KOPT-K1 (cell line): Measurements from ENCODE around the gene DIP2B.

Experiments used
- H3K27ac ChIP-seq: fragments of 200-600 bp; sonication (generic); 2 replicates; pipeline ENCODE4 v1.5.1; 2016; ENCODE audit warnings: antibody characterized with exemption, mild to moderate bottlenecking, low read depth, low read length; ENCODE audit not compliant: poor library complexity, severe bottlenecking
- H3K36me3 ChIP-seq: fragments of 200-600 bp; sonication (generic); 2 replicates; pipeline ENCODE4 v1.5.1; 2017; ENCODE audit warnings: antibody characterized with exemption, mild to moderate bottlenecking, low read length, moderate library complexity; ENCODE audit not compliant: insufficient read depth
- H3K9me3 ChIP-seq: fragments of 200-600 bp; sonication (generic); 2 replicates; pipeline ENCODE4 v1.5.1; 2017; ENCODE audit warnings: antibody characterized with exemption, low read length, mild to moderate bottlenecking; ENCODE audit not compliant: insufficient read depth, poor library complexity, severe bottlenecking

The DIP2B gene

DNA sequence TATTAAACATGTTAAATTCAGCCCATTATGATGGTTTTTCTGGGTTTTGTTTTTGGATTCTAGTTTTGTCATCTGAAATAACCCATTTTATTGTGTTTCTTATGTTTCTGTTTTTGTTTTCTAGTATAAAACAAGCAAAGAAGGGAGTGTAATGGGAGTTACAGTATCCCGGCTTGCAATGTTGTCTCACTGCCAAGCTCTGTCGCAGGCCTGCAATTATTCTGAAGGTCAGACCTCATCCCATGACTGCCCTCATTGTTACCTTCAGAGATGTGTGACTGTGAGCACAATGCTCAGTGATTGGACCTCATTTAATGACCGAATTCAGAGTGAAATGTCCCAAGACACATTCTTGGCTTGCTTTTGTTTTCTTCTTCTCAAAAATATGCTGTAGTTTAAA is 186.1 kb downstream of the DIP2B start:
- Histone ChIP-seq H3K9me3 (no peaks in the 10 kb centered on the region), H3K27ac (no peak overlapping the region), H3K36me3 (peaks cover 90% of the 10 kb centered on the region)

DNA sequence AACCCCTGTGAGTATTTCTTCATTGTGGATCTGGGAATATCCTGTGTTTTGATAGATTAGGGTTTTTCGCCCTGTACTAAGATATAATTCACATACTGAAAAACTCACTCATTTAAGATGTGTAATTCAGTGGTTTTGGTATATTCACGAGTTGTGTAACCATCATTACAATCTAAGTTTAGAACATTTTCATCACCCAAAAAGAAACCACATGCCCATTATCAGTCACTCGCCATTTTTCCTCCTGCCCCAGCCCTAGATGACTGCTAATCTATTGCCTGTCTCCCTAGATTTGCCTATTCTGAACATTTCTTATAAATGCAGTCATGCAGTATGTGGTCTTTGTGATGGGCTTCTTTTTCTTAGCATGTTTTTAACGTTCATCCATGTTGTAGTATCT is 191.2 kb downstream of the DIP2B start:
- Histone ChIP-seq H3K27ac (no peak overlapping the region), H3K36me3 (peaks cover 96% of the 10 kb centered on the region), H3K9me3 (no peaks in the 10 kb centered on the region)

DNA sequence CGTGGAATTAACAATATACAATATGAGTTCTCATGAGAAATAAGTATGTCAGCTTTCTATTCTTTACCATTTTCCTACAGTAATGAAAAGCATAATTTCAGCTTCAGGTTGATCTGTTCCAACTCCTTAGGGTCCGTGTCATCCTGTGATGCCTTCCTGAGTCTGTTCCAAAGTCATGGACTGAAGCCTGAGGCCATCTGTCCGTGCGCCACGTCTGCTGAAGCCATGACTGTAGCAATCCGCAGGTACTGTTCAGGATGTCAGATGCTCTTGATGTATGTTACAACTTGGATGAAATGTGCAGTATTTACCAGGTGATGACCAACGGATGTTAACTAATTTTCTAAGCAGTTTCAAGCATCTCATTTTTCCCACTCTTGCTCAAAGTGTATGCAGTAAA is 192.1 kb downstream of the DIP2B start:
- H3K36me3 ChIP-seq: peaks cover 95% of the 10 kb centered on the region
- no peaks in the 10 kb centered on the region for H3K9me3 ChIP-seq
- H3K27ac ChIP-seq: no peak overlapping the region

GRCh38 chr12:50699154-50699553 is 194.4 kb downstream of the DIP2B start:
- Histone ChIP-seq H3K9me3 (no peaks in the 10 kb centered on the region), H3K27ac (no peak overlapping the region), H3K36me3 (peaks cover 92% of the 10 kb centered on the region)

- H3K36me3 ChIP-seq: peaks cover 94% of the 10 kb centered on the region
- H3K9me3 ChIP-seq: no peaks in the 10 kb centered on the region
- H3K27ac ChIP-seq: no peak overlapping the region
These were observed 195.2 kb downstream of the DIP2B start for GRCh38 chr12:50699940-50700339.

DNA sequence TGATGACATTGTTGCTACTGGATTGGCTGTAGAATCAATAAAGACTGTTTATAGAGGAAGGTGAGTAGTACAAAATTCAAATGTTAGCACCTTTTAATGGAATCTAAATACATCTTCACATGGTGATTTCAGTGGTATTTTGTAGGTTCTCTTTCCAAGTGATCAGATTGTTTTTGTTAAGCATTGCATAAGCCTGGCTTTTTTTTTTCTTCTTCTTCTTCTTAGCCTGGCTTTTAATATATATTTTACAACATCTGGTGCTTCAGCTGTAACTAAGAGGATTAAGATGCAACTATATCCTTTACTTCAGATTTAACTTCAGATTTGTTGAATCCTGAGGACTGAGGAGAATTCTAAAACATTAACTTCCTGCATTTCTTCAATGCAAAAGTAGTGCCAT is 201.8 kb downstream of the DIP2B start:
- no peak overlapping the region for H3K27ac ChIP-seq
- H3K9me3 ChIP-seq: no peaks in the 10 kb centered on the region
- peaks cover 95% of the 10 kb centered on the region for H3K36me3 ChIP-seq

GRCh38 chr12:50707396-50707795 is 202.6 kb downstream of the DIP2B start:
- H3K27ac ChIP-seq: no peak overlapping the region
- no peaks in the 10 kb centered on the region for H3K9me3 ChIP-seq
- H3K36me3 ChIP-seq: peaks cover 96% of the 10 kb centered on the region

- Histone ChIP-seq H3K9me3 (no peaks in the 10 kb centered on the region), H3K27ac (no peak overlapping the region), H3K36me3 (peaks cover 85% of the 10 kb centered on the region)
These were observed 203.8 kb downstream of the DIP2B start for GRCh38 chr12:50708631-50709030.

DNA sequence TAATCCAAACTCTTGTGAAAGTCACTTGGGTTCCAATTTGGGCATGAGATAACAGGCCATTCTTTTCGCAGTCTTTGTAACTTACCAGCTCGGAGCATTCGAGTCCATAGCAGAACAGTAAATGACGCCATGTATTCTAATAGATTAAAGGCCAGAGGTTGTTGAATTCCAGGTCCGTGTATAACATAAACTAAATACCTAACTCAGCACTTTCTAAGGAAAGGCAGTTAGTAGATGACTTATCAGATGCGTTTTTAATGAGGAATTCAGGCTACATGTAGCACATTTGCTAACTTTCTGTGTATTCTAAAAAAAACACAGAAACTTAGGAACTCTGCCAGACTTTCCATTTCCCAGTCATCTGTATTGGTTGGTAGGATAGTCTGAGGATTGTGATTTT is 206.3 kb downstream of the DIP2B start:
- Histone ChIP-seq H3K27ac (no peak overlapping the region), H3K9me3 (no peaks in the 10 kb centered on the region), H3K36me3 (peaks cover 85% of the 10 kb centered on the region)

DNA sequence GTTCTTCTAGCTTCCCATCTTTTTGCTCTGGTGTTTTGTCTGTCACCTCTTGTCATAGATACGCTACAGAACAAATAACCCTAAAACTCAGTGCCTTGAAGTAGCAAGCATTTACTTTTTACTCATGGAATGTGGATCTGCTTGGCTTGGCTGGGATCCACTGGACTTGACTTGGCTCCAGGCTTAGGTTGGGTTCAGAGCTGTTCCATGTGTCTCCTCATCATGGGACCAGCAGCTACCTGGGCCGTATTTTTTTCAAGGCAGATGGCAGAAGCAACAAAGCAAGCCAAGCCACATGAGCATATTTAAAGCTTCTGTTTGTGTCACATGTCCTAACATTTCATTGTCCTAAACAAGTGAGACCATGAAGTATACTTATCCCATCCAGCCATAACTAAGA is 210.4 kb downstream of the DIP2B start:
- Histone ChIP-seq H3K27ac (no peak overlapping the region), H3K36me3 (peaks cover 73% of the 10 kb centered on the region), H3K9me3 (no peaks in the 10 kb centered on the region)

DNA sequence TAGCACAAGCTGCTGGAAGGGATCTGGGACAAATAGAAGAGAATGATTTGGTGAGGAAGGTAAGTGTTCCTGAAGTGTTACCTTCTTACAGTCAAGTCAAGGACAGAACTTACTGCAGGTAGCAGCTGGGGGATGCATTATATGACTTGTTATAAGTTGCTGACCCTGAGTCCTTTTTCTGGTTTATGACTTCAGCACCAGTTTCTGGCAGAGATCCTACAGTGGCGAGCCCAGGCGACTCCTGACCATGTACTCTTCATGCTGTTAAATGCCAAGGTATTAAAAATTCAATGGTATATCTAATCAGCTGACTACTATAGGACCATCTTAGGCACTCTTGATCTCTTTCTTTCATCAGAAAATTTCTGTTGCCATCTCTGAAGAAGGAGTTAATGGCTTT is 214.0 kb downstream of the DIP2B start:
- no peaks in the 10 kb centered on the region for H3K9me3 ChIP-seq
- peaks cover 82% of the 10 kb centered on the region for H3K36me3 ChIP-seq
- H3K27ac ChIP-seq: no peak overlapping the region

- peaks cover 83% of the 10 kb centered on the region for H3K36me3 ChIP-seq
These were observed 215.3 kb downstream of the DIP2B start for GRCh38 chr12:50720085-50720484.

DNA sequence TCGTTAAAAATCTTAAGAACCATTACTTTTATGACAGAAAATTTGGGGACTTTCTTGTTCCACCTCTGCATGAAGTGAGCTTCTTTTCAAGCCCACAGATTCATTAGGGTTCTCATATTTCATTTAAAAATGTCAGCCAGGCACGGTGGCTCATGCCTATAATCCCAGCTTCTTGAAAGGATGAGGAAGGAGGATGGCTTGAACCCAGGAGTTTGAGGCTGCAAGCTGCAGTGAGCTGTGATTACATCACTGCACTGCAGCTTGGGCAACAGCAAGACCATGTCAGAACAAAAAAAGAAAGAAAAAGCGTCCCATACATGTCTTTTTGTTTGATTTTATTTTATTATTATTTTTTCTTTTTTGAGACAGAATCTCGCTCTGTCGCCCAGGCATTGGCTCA is 215.7 kb downstream of the DIP2B start:
- peaks cover 83% of the 10 kb centered on the region for H3K36me3 ChIP-seq
- no peak overlapping the region for H3K27ac ChIP-seq
- no peaks in the 10 kb centered on the region for H3K9me3 ChIP-seq

More at GRCh38 chr12:50720085-50720484, 215.3 kb downstream of the DIP2B start:
- Histone ChIP-seq H3K9me3 (no peaks in the 10 kb centered on the region), H3K27ac (no peak overlapping the region)

DNA sequence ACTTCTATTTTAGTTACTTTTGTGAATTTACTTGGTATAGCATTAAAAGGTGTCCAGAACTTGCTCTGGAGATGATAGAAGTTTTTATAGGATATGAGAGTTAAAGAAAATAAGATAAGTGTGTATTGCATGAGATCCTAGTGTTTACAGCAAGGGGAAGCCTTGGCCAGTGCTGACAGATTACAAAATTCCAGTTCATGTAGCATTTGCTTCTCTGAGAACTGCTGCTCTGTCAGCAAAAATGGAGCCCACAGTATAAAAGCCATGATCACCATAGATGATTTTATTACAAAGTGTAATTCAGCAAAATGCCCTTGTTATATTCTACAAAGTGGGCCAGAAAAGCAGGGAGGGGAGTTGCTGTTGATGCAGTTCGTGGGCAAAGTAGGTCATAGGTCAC is 219.1 kb downstream of the DIP2B start:
- H3K36me3 ChIP-seq: peaks cover 87% of the 10 kb centered on the region
- no peak overlapping the region for H3K27ac ChIP-seq

DNA sequence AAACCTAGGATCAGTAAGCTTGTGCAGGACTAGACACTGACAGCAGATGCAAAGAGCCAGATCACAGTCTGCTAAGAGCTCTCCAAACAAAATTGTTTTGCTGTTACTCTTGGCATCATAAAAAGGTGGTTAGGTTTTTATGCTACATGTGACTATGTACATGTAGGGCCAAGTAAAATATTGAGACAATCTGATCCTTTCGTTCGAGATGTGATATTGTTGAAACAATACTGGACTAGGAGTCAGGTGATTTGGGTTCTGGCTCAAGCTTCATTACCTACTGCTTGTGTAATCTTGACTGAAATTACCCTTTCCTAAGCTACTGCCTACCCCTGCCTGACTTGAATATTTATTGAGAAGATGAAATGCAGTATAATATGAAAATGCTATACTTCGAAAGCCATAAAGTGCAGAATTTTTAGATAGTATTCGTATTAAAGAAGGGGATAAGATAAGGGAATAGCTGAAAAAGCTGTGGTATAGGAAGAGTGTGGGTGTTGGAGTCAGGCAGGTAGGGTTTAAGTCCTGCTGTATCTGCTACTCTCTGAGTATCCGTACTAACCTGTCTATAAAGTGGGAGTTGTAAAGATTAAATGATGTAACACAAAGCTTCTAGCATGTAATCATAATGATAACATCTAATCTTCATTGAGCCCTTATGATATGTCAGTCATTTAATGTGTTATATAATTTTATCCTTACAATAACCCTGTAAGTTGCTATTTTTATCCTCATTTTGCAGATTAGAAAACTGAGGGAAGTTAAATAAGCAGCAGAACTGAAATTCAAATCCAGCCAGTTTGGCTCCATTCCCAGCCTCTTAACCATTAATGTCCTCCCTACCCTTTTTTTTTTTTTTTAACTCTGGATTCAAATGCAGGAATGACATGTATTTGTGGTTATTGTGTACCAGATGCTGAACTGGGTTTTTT is 220.5 kb downstream of the DIP2B start:
- Histone ChIP-seq H3K27ac (no peak overlapping the region), H3K9me3 (no peaks in the 10 kb centered on the region), H3K36me3 (peaks cover 95% of the 10 kb centered on the region)

More for the DNA sequence above, 219.1 kb downstream of the DIP2B start:
- no peaks in the 10 kb centered on the region for H3K9me3 ChIP-seq

- Histone ChIP-seq H3K36me3 (peaks cover 100% of the 10 kb centered on the region), H3K9me3 (no peaks in the 10 kb centered on the region), H3K27ac (no peak overlapping the region)
These were observed 222.7 kb downstream of the DIP2B start for GRCh38 chr12:50727466-50727865.
